Measurements from ENCODE around the gene PRRG3.

- no peak for TF ChIP-seq POLR2AphosphoS5 (IDR thresholded peaks at IDR 0.05)
- TF ChIP-seq, protein P1, sequence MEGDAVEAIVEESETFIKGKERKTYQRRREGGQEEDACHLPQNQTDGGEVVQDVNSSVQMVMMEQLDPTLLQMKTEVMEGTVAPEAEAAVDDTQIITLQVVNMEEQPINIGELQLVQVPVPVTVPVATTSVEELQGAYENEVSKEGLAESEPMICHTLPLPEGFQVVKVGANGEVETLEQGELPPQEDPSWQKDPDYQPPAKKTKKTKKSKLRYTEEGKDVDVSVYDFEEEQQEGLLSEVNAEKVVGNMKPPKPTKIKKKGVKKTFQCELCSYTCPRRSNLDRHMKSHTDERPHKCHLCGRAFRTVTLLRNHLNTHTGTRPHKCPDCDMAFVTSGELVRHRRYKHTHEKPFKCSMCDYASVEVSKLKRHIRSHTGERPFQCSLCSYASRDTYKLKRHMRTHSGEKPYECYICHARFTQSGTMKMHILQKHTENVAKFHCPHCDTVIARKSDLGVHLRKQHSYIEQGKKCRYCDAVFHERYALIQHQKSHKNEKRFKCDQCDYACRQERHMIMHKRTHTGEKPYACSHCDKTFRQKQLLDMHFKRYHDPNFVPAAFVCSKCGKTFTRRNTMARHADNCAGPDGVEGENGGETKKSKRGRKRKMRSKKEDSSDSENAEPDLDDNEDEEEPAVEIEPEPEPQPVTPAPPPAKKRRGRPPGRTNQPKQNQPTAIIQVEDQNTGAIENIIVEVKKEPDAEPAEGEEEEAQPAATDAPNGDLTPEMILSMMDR (IDR thresholded peaks at IDR 0.05) = no peak
Measured at GRCh38 chrX:151675121-151675746, 20.0 kb upstream of the PRRG3 start.

All from upper lobe of left lung (tissue), 4 donors.